Ishikawa (cell line): ENCODE measurements around the gene TP73.

Experiments
- CEBPB ChIP-seq: IDR thresholded peaks from 2 replicates; pipeline ENCODE4 v1.6.1; 2012
- EGR1 ChIP-seq: IDR thresholded peaks from 2 replicates; pipeline ENCODE4 v1.6.1; 2012
- EP300 ChIP-seq: IDR thresholded peaks from 2 replicates; pipeline ENCODE4 v1.6.1; 2012; ENCODE audit warnings: borderline replicate concordance
- FOXM1 ChIP-seq: IDR thresholded peaks from 2 replicates; pipeline ENCODE4 v1.6.1; 2012; ENCODE audit warnings: low read depth, borderline replicate concordance
- RAD21 ChIP-seq: IDR thresholded peaks from 2 replicates; pipeline ENCODE4 v1.6.1; 2012; ENCODE audit warnings: low read depth
- TAF1 ChIP-seq: IDR thresholded peaks from 2 replicates; pipeline ENCODE4 v1.6.1; 2012; ENCODE audit warnings: low read depth, mild to moderate bottlenecking
- TCF12 ChIP-seq: IDR thresholded peaks from 2 replicates; pipeline ENCODE4 v1.6.1; 2012; ENCODE audit warnings: low read depth
- TEAD4 ChIP-seq: IDR thresholded peaks from 2 replicates; pipeline ENCODE4 v1.6.1; 2012
- YY1 ChIP-seq: IDR thresholded peaks from 2 replicates; pipeline ENCODE4 v1.6.1; 2012; ENCODE audit warnings: low read depth
- TF ChIP-seq, protein P1 (sequence below): IDR thresholded peaks from 2 replicates; pipeline ENCODE4 v1.6.1; 2012

DNA sequence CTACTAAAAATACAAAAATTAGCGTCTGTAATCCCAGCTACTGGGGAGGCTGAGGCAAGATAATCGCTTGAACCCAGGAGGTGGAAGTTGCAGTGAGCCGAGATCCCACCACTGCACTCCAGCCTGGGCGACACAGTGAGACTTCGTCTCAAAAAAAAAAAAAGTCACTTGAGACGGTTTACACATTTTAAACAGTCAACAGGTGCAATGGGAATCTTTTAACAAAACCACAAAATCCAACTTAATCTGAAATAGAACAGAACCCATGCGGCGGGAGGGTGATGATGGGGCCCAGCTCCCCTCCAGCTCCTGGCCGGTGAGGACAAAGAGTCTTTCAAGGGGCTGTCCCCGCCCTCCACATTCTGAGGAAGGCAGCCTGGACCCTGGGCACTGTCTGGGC lies 48.3 kb downstream of the TP73 start:
- no peak for TF ChIP-seq YY1
- TF ChIP-seq FOXM1, result no peak
- TF ChIP-seq EGR1, result no peak
- no peak for TF ChIP-seq TEAD4
- no peak for TF ChIP-seq EP300
- TF ChIP-seq TAF1, result no peak
- no peak for TF ChIP-seq CEBPB
- TF ChIP-seq TCF12, result no peak
- TF ChIP-seq RAD21, result no peak
- TF ChIP-seq, protein P1, sequence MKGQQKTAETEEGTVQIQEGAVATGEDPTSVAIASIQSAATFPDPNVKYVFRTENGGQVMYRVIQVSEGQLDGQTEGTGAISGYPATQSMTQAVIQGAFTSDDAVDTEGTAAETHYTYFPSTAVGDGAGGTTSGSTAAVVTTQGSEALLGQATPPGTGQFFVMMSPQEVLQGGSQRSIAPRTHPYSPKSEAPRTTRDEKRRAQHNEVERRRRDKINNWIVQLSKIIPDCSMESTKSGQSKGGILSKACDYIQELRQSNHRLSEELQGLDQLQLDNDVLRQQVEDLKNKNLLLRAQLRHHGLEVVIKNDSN, result no peak
